NT2/D1 (cell line): ENCODE data around the gene TENM4.

Source experiments
- YY1 ChIP-seq: IDR thresholded peaks from 2 replicates; pipeline ENCODE4 v1.6.1; 2011; ENCODE audit not compliant: insufficient read length, insufficient read depth
- ZNF274 ChIP-seq: IDR thresholded peaks from 2 replicates; pipeline ENCODE4 v1.6.1; 2011; ENCODE audit warnings: mild to moderate bottlenecking, low read depth, low read length

GRCh38 chr11:79035881-79036280 is 404.9 kb downstream of the TENM4 start:
- TF ChIP-seq ZNF274: no peak
- TF ChIP-seq YY1: no peak
